GM19099 (cell line): ENCODE measurements around the gene TMC8.

Experiments used
- POLR2A ChIP-seq: IDR thresholded peaks from 3 replicates; pipeline ENCODE4 v1.6.1; 2011; ENCODE audit warnings: low read depth; ENCODE audit not compliant: insufficient read length; ENCODE audit errors: extremely low read depth

The TMC8 gene

GRCh38 chr17:78128551-78129350 is 1.8 kb upstream of the TMC8 start, which contains the start of gene TMC6:
Gene TMC6 (minus strand): TSS chr17:78128755. CDS start chr17:78126832, 1,923 bp downstream.
- TF ChIP-seq POLR2A, result peak; percentile 72

- no peak for TF ChIP-seq POLR2A
These were observed 1.1 kb upstream of the TMC8 start for GRCh38 chr17:78129351-78130089.

GRCh38 chr17:78130090-78130436 is 508 bp upstream of the TMC8 start:
- no peak for TF ChIP-seq POLR2A

- peak; percentile 41 for TF ChIP-seq POLR2A
These were observed 857 bp downstream of the TMC8 start for GRCh38 chr17:78131172-78132083.

GRCh38 chr17:78132084-78132676 is 1.6 kb downstream of the TMC8 start:
- peak; percentile 64 for TF ChIP-seq POLR2A

GRCh38 chr17:78132767-78133178 is 2.2 kb downstream of the TMC8 start:
- TF ChIP-seq POLR2A, result no peak

GRCh38 chr17:78133179-78133951 is 2.8 kb downstream of the TMC8 start:
- TF ChIP-seq POLR2A, result no peak

- TF ChIP-seq POLR2A, result peak; percentile 46
These were observed 3.7 kb downstream of the TMC8 start for GRCh38 chr17:78133971-78134898.

GRCh38 chr17:78134899-78135385 is 4.4 kb downstream of the TMC8 start:
- peak; percentile 0 for TF ChIP-seq POLR2A

- no peak for TF ChIP-seq POLR2A
These were observed 5.4 kb downstream of the TMC8 start for GRCh38 chr17:78135858-78136500.

- TF ChIP-seq POLR2A, result no peak
These were observed 7.0 kb downstream of the TMC8 start for GRCh38 chr17:78137392-78138203.
